ENCODE measurements around the gene ENPP1.

DNA sequence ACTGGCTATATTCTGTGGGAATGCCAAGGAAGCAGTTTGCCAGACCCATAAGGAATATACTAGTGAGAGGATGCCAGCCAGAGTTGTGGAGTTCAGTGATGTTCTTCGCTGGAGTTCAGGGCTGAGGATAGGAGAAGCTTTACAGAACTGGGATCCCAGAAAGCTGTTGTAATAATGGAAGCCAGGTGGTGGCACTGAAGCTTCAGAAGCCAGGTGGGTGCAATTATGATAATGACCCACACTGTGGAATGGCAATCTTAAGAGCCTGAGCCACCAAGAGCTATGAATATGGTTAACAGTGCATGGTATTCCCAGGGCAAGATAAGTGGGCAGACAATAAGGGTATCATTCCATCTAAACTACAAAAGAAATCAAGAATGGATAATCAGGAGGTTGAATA lies 25.1 kb upstream of the ENPP1 start:
- no peak for TF ChIP-seq TOX (CRISPR knock-in tag; IDR thresholded peaks at IDR 0.05; ENCODE audit: borderline replicate concordance)
- TF ChIP-seq BACH2 (CRISPR knock-in tag; IDR thresholded peaks at IDR 0.05; ENCODE audit: borderline replicate concordance), result no peak
- no peak for TF ChIP-seq ZFP3 (CRISPR knock-in tag; IDR thresholded peaks at IDR 0.05)
- TF ChIP-seq ZNF565 (CRISPR knock-in tag; conservative IDR thresholded peaks at IDR 0.05; ENCODE audit: low read depth), result no peak
- TF ChIP-seq, protein P1, sequence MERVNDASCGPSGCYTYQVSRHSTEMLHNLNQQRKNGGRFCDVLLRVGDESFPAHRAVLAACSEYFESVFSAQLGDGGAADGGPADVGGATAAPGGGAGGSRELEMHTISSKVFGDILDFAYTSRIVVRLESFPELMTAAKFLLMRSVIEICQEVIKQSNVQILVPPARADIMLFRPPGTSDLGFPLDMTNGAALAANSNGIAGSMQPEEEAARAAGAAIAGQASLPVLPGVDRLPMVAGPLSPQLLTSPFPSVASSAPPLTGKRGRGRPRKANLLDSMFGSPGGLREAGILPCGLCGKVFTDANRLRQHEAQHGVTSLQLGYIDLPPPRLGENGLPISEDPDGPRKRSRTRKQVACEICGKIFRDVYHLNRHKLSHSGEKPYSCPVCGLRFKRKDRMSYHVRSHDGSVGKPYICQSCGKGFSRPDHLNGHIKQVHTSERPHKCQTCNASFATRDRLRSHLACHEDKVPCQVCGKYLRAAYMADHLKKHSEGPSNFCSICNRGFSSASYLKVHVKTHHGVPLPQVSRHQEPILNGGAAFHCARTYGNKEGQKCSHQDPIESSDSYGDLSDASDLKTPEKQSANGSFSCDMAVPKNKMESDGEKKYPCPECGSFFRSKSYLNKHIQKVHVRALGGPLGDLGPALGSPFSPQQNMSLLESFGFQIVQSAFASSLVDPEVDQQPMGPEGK (CRISPR knock-in tag; IDR thresholded peaks at IDR 0.05; ENCODE audit: borderline replicate concordance), result no peak
- TF ChIP-seq GLIS3 (CRISPR knock-in tag; IDR thresholded peaks at IDR 0.05), result no peak

Measured in SK-N-SH treated with all-trans-retinoic acid at 6 μM for 48 hours (cell line).